ENCODE measurements around the gene PRR33. TPM values are rescaled to one million over a fixed set of nuclear protein-coding genes. Genes with fewer than 3 reads are reported as not detected.

Gene PRR33
- total RNA-seq, 1 experiment from 2014 or later, result not detected

DNA sequence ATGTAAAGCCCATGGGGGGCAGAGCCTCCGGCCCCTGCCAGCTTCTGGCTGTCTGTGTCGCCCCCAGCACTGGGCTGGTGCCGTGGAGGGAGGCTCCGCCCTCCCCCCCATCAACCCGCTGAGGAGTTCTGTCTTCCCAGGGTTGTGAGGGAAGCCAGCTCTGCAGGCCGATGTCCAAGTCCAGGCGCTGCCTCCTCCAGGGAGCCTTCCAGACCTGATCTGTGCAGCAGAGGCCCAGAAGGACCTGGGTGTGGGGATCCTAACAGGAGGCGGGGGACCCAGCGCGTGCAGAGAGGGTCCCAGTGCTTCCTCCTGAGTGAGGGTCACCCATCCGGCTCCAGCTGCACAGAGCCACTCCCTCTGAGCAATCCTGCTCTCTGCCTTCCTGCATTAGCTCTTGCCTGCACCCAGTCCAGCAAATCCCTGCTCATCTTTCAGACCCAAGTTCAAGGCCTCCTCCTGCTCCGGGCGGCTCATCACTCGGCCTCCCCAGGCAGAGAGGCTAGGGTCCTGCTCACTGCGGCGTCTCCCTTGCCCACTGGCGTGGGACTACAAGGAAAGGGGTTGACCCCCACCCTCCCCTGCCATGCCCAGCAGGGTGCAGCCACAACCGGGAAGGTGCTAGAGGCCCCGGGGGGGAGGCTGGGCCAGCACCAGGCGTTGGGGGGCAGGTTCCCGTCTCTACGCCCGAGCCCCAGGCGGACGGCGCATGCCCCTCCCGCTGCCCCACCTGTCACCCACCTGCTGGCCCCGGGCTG lies 16.4 kb downstream of the PRR33 start:
- H3K27ac ChIP-seq (ENCODE audit: low read depth, low read length), result no peak overlapping the region

More for the DNA sequence above, 16.4 kb downstream of the PRR33 start:
- RAD21 ChIA-PET (ENCODE audit: low non-redundant PET in 1 of 2, low total read pairs in 2 of 2, uncharacterized antibody in 2 of 2, unreplicated experiment in 2 of 2), result no interaction called here
- H3K79me2 ChIP-seq (ENCODE audit: insufficient read depth, low read length), result no peaks in the 10 kb centered on the region
- no peak overlapping the region for H3K4me2 ChIP-seq (ENCODE audit: low read length)
- CTCF ChIA-PET, result interaction anchor here (0.8 to 2.4 kb wide), 7 partner anchors 13 to 276 kb away, joined by 3 to 19 read pairs (median 9); partner anchors contain the start of gene SYT8
- H3K27me3 ChIP-seq (ENCODE audit: insufficient read depth, low read length), result no peaks in the 10 kb centered on the region
- H2AFZ ChIP-seq (ENCODE audit: low read depth, low read length, poor library complexity, severe bottlenecking), result no peak overlapping the region
- H3K9me3 ChIP-seq (ENCODE audit: control insufficient read depth in 1 of 2, insufficient read depth in 1 of 2, low read depth in 1 of 2, low read length in 2 of 2), result no peaks in the 10 kb centered on the region
- POLR2A ChIA-PET, result no interaction called here
- H3K4me3 ChIP-seq (replicated peaks in 1 of 2; ENCODE audit: low read depth in 1 of 2, low read length in 2 of 2), result no peak overlapping the region
- H3K9ac ChIP-seq (ENCODE audit: low read length), result no peak overlapping the region
- intact Hi-C loops (cut with micrococcal nuclease), result no loop called here
- no peaks in the 10 kb centered on the region for H3K36me3 ChIP-seq (ENCODE audit: control insufficient read depth in 1 of 2, insufficient read depth in 2 of 2, low read length in 2 of 2)
- H4K20me1 ChIP-seq (ENCODE audit: insufficient read depth), result no peaks in the 10 kb centered on the region
- peaks cover 0 to 4% of the 10 kb centered on the region in 2 experiments; a peak in 1 of 4 replicates for H3K4me1 ChIP-seq (ENCODE audit: control insufficient read depth in 1 of 2, insufficient read depth in 2 of 2, low read length in 2 of 2)
- DNase-seq (ENCODE audit: low read depth, low spot score) (no peak), ATAC-seq (no peak)
- no peaks in the 10 kb centered on the region for H3K9me2 ChIP-seq (ENCODE audit: insufficient read depth)
- TF ChIP-seq SRF (IDR thresholded peaks at IDR 0.05; ENCODE audit: low read depth), result no peak
- no peak for TF ChIP-seq TCF7L2 (IDR thresholded peaks at IDR 0.05; ENCODE audit: borderline replicate concordance, extremely low read depth, insufficient read depth, insufficient read length)
- TF ChIP-seq EZH2 (IDR thresholded peaks at IDR 0.05), result no peak
- TF ChIP-seq CEBPB (IDR thresholded peaks at IDR 0.05; ENCODE audit: low read depth), result no peak
- no peak for TF ChIP-seq EZH2phosphoT487 (IDR thresholded peaks at IDR 0.05; ENCODE audit: borderline replicate concordance)
- no peak for TF ChIP-seq ZNF274 (IDR thresholded peaks at IDR 0.05; ENCODE audit: low read depth, low read length)
- TF ChIP-seq, protein P1, sequence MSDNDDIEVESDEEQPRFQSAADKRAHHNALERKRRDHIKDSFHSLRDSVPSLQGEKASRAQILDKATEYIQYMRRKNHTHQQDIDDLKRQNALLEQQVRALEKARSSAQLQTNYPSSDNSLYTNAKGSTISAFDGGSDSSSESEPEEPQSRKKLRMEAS (IDR thresholded peaks at IDR 0.05), result no peak
- TF ChIP-seq FOSL1 (IDR thresholded peaks at IDR 0.05; ENCODE audit: low read depth), result no peak
- TF ChIP-seq, protein P2, sequence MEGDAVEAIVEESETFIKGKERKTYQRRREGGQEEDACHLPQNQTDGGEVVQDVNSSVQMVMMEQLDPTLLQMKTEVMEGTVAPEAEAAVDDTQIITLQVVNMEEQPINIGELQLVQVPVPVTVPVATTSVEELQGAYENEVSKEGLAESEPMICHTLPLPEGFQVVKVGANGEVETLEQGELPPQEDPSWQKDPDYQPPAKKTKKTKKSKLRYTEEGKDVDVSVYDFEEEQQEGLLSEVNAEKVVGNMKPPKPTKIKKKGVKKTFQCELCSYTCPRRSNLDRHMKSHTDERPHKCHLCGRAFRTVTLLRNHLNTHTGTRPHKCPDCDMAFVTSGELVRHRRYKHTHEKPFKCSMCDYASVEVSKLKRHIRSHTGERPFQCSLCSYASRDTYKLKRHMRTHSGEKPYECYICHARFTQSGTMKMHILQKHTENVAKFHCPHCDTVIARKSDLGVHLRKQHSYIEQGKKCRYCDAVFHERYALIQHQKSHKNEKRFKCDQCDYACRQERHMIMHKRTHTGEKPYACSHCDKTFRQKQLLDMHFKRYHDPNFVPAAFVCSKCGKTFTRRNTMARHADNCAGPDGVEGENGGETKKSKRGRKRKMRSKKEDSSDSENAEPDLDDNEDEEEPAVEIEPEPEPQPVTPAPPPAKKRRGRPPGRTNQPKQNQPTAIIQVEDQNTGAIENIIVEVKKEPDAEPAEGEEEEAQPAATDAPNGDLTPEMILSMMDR (IDR thresholded peaks at IDR 0.05 in 2 of 3, conservative IDR thresholded peaks at IDR 0.05 in 1 of 3; ENCODE audit: borderline replicate concordance in 1 of 3, insufficient read depth in 1 of 3, low read depth in 2 of 3, low read length in 2 of 3), result no peak
- TF ChIP-seq SP1 (IDR thresholded peaks at IDR 0.05; ENCODE audit: low read depth), result no peak
- TF ChIP-seq CBX3 (IDR thresholded peaks at IDR 0.05; ENCODE audit: low read depth), result no peak
- TF ChIP-seq, protein P3, sequence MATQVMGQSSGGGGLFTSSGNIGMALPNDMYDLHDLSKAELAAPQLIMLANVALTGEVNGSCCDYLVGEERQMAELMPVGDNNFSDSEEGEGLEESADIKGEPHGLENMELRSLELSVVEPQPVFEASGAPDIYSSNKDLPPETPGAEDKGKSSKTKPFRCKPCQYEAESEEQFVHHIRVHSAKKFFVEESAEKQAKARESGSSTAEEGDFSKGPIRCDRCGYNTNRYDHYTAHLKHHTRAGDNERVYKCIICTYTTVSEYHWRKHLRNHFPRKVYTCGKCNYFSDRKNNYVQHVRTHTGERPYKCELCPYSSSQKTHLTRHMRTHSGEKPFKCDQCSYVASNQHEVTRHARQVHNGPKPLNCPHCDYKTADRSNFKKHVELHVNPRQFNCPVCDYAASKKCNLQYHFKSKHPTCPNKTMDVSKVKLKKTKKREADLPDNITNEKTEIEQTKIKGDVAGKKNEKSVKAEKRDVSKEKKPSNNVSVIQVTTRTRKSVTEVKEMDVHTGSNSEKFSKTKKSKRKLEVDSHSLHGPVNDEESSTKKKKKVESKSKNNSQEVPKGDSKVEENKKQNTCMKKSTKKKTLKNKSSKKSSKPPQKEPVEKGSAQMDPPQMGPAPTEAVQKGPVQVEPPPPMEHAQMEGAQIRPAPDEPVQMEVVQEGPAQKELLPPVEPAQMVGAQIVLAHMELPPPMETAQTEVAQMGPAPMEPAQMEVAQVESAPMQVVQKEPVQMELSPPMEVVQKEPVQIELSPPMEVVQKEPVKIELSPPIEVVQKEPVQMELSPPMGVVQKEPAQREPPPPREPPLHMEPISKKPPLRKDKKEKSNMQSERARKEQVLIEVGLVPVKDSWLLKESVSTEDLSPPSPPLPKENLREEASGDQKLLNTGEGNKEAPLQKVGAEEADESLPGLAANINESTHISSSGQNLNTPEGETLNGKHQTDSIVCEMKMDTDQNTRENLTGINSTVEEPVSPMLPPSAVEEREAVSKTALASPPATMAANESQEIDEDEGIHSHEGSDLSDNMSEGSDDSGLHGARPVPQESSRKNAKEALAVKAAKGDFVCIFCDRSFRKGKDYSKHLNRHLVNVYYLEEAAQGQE (IDR thresholded peaks at IDR 0.05; ENCODE audit: low read depth), result no peak
- no peak for TF ChIP-seq JUND (IDR thresholded peaks at IDR 0.05)
- no peak for TF ChIP-seq EGR1 (IDR thresholded peaks at IDR 0.05; ENCODE audit: low read depth)
- TF ChIP-seq, protein P4, sequence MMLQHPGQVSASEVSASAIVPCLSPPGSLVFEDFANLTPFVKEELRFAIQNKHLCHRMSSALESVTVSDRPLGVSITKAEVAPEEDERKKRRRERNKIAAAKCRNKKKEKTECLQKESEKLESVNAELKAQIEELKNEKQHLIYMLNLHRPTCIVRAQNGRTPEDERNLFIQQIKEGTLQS (IDR thresholded peaks at IDR 0.05), result no peak
- no peak for TF ChIP-seq POLR2A (IDR thresholded peaks at IDR 0.05; ENCODE audit: borderline replicate concordance, extremely low read depth, insufficient read depth, insufficient read length)
- no peak for TF ChIP-seq YY1 (IDR thresholded peaks at IDR 0.05; ENCODE audit: extremely low read depth, insufficient replicate concordance, low read depth, low read length)
- TF ChIP-seq RAD21 (IDR thresholded peaks at IDR 0.05; ENCODE audit: low read depth), result no peak
- BruUV-seq (replicated peaks), result no TSS peak
